Activated gamma-delta T cell treated with anti-CD3 and anti-CD28 coated beads, Interleukin-2, amount 50 U/mL, for 16 hours (primary cell): Measurements from ENCODE around the gene BAD.

Source experiments
- DNase-seq: peaks from one replicate; pipeline ENCODE4 v3.0.0-alpha.2; 2020; ENCODE audit warnings: low read depth

Gene BAD

DNA sequence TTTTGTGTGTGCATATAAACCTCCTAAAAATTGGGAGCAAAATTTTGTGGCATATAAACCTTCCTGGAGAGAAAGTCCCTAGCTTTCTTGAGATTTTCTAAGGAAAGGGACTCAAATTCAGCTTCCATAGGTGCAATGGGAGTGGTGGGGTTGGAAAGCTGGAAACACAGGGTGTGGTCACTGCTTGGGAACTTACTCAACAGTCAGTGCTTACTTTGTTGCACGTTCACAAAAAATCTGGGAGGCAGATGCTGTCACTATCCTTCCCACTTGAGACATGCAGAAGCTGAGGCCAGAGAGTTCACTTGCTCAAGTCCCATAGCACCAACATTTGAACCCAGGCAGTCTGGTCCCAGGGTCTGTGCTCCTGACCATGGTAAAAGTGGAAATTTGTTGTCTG lies 11.8 kb upstream of the BAD start:
- DNase-seq, result no peak

DNA sequence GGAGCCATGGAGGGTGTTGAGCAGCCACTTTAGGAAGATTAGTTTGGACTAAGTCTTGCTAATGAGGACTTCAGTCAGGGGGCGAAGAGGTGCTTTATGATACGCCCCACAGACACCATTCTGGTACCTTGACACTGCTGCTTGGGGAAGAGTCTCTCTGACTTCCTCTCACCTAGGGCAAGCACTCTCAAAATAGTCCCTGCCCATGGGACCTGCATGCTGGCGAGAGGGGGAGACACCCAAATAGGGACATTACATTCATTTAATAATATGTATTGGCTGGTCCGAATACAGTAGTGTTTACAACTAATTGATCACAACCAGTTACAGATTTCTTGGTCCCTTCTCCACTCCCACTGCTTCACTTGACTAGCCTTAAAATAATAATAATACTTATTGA lies 11.3 kb upstream of the BAD start:
- no peak for DNase-seq

DNA sequence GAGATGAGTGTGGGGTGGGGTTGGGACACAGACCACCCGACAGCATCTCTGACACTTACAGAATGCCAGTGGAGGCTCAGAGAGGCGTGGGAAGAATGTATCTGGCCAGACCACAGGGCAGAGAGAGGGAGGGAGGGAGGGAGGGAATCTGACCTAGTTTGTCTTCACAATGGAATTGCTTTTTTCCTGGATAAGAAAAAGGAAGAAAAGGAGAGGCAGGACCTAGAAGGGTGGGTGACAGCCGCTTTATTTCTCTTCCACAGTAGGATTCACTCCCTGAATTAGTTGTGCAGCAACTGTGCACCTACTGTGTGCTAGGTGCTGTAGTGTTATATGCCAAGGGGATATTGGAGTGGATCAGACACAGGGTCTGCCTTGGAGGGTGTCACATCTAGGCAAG lies 10.3 kb upstream of the BAD start:
- DNase-seq, result no peak

DNA sequence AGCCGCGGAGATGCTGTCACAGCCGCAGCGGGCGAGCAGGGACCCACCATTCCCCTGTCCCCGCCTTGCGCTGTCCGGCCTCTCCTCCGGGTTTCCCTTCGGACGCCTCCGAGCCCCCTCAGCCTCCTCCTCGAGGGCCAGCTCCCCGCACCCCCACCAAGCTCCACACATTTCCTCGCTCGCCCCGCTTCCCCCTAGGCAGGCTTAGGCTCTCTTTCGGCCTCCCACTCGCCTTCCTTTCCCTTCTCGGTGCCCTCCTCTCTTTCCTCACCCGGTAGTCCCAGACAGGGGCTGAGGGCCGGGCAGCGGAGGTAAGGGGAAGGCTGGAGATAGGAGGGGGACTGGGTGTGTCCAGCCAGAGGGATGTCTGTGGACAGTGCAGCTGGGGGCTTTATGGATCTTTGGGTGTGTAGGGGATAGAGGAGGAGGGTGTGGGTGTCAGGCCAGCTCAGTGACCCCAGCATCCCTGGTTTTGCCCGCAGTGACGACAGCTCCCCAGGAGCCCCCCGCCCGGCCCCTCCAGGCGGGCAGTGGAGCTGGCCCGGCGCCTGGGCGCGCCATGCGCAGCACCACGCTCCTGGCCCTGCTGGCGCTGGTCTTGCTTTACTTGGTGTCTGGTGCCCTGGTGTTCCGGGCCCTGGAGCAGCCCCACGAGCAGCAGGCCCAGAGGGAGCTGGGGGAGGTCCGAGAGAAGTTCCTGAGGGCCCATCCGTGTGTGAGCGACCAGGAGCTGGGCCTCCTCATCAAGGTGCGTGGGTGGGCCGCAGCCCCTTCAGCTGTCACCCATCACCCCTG lies 8.2 kb upstream of the BAD start:
- DNase-seq, result no peak

DNA sequence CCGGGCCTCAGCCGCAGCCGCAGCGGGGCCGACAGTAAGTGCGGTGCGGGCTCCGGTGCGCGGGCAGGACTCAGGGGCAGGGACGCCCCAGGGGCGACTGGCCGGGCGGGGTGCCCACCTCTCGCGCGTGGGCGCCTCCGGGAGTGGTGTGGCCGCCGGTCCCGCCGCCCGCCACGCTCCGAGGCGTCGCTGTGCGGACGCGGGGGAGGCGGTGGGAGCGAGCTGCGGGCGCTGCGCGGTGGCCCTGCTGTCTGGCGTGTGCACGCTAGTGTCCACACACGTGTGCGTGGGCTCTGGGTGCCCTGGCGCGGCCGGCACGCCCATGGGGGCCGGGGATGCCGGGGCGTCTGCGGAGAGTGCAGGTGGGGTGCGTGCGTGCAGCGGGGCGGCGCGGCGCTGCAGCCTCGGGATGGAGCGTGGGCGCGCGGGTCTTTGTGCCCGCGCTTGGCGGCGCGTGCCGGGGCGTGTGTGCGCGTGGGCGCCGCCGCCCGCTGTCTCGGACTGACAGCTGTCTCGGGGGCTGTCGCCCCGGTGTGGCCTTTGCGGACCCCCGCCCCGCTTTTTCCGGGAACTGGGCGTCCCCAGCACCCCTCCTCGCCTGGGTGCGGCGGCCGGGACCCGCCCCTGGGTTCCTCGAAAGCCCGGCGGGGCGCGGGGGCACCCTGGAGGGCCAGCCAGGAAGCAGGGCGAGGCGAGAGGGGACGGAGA lies 7.4 kb upstream of the BAD start:
- no peak for DNase-seq

DNA sequence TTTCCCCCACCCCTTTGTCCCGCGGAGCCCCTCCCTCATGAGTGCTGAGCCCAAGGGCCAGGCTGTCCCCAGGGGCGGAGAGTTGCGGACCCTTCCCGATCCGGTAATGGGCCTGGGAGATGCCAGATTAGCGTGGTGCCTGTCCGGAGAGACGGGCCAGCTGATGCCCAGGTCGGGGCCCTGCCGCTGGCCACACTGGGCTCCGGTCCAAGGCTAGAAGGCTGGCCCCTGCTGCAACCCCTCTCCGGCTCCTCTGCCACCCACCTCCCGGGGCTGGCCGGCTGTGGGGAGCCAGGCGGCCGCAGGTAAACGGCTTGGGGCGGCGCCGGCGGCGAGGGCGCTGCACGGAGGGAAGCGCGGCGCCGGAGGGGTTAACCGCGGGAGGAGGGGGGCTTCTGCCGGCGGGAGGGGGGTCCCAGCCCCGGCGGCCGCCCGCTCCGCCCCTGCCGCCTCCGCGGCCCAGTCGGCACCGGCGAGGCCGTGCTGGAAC lies 6.8 kb upstream of the BAD start, which contains the start of gene KCNK4:
Gene KCNK4 (plus strand): TSS at position 41 of the 490 bp plus-strand sequence. CDS start 1,717 bp downstream, outside the sequence.
- DNase-seq, result no peak

DNA sequence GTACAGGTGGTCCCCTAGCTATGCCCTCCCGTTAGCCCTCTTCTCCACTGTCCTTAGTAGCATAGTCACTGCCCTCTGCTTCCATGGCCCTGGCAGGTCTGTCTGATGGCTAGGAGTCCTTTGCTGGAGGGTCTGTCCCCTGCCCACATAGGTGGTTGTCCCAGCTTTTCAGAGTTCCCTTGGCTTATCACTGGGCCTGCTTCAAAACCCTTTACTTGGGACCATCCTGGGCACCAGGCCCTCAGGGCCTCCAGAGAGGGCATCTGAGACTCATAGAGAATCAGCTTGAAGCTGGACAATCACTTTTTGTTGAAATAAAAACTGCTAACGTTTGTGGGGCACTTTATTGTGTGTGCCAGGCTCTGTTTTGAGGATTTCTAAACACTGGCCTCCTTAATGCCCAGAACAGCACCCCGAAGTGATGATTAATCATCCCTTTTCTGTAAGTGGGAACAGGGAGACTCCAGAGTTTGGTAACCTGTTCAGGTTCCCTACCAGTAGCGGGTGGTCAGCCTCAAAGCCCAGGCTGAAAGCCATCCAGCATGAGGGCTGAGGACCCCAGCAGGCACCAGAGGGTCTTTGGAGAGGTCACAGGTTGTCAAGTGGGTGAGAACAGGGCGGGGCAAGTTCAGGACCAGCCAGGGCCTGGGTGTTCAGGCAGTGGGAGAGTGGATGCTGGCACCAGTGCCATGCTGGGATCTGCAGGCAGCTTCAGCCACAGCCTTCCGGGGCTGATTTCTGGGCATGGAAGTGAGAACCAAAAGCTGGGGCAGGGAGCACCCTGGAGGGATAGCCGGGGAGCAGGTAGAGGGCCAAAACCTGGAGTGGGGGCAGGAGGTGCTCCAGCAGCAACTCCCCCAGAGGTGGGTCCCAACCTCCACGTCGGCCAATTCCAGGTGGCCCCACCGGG lies 6.1 kb upstream of the BAD start:
- DNase-seq, result no peak

DNA sequence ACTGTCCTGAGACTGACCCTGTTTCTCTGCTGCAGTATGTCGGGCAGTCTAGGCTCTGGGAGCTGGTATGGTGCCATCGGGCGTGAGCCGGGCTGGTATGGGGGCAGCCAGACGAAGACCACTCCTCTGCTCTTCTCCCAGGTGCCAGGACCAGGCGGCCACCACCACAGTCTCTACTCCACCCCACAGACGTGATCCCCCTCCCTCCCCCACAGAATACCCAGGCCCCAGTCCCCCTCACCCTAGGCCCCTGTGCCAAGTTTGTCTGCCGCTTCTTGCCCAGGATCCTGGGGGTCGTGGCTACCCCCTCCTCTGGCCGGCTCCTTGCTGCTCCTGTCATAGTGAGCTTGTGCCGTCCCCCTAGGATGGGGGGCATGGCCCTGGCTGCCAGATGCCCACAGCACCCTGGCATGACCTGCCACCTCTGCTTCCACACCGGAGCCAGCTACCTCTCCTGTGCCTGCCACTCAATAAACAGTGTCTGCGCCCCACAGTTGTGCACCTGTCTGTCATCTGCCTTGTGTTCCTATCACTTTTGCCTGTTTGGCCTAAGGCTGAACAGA lies 4.6 kb upstream of the BAD start:
- DNase-seq, result no peak

DNA sequence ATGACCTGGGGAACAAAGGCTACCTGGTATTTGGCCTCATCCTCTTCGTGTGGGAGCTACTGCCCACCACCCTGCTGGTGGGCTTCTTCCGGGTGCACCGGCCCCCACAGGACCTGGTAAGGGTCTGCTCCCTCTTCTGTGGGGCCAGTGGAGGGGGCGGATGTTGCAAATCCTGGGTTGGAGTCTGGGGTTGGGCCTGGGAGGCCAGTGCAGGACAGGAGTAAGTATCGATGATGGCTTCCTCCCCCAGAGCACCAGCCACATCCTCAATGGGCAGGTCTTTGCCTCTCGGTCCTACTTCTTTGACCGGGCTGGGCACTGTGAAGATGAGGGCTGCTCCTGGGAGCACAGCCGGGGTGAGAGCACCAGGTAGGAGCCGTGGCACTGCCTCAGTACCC lies 3.9 kb upstream of the BAD start:
- no peak for DNase-seq

DNA sequence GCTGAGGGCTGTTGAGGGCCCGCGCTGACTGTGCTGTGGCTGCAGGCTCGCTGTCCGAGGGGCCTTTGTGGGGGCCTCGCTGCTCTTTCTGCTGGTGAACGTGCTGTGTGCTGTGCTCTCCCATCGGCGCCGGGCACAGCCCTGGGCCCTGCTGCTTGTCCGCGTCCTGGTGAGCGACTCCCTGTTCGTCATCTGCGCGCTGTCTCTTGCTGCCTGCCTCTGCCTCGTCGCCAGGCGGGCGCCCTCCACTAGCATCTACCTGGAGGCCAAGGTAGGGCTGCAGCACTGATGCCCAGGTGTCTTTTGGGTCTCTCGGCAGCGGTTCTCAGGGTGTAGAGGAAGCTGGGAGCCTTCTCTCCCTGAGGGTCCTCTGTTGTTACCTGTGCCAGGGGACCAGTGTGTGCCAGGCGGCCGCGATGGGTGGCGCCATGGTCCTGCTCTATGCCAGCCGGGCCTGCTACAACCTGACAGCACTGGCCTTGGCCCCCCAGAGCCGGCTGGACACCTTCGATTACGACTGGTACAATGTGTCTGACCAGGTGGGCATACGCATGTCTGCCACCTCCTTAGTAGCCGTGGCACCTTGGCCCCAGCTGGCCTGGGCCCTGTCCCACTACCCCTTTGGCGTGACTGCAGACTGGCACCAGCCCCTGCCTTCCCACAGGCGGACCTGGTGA lies 3.3 kb upstream of the BAD start:
- no peak for DNase-seq

DNA sequence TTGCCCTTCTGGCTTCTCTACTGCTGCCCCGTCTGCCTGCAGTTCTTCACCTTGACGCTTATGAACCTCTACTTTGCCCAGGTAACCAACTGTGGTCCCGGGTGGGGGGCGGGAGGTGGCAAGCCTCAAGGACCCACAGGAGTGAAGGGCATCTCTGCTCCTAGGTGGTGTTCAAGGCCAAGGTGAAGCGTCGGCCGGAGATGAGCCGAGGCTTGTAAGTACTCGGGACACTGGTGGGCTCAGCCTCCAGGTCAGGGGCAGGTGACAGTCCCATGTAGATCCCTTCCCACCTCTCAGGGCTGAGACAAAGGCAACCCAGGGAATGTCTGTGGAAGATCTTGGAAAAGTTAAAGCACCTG lies 2.3 kb upstream of the BAD start:
- no peak for DNase-seq

DNA sequence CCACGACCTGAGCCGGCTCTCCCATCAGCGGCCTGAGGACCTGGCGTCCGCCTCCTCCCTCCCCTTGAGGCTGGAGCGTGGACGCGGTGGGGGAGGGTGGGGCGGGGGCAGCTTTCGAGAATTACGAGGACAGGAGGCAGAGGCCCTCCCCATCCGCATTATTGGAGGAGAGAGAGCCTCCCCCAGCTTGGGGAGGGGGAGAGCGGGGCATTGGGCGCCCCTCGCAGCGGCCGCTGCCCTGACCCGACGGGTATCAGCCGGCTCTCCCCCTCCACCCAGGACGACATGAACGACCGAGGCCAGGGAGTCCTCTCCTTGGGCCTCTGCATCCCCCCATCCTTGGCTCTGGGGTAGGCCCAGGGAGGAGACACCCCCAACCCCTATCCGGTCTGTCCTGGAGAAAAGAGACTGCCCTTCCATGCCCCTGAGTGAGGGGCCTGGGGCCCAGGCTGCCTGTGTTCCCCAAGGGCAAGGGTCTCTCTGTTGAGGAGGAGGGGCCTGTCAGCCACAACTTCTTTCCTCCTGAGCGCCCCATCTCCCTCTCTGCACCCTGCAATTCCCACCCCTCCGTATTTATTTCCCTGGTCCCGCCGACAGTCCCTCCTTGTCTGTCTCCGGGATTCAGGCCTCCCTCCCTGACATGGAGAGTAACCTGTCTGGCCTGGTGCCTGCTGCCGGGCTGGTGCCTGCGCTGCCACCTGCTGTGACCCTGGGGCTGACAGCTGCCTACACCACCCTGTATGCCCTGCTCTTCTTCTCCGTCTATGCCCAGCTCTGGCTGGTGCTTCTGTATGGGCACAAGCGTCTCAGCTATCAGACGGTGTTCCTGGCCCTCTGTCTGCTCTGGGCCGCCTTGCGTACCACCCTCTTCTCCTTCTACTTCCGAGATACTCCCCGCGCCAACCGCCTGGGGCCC lies 1.7 kb upstream of the BAD start:
- DNase-seq, result no peak

DNA sequence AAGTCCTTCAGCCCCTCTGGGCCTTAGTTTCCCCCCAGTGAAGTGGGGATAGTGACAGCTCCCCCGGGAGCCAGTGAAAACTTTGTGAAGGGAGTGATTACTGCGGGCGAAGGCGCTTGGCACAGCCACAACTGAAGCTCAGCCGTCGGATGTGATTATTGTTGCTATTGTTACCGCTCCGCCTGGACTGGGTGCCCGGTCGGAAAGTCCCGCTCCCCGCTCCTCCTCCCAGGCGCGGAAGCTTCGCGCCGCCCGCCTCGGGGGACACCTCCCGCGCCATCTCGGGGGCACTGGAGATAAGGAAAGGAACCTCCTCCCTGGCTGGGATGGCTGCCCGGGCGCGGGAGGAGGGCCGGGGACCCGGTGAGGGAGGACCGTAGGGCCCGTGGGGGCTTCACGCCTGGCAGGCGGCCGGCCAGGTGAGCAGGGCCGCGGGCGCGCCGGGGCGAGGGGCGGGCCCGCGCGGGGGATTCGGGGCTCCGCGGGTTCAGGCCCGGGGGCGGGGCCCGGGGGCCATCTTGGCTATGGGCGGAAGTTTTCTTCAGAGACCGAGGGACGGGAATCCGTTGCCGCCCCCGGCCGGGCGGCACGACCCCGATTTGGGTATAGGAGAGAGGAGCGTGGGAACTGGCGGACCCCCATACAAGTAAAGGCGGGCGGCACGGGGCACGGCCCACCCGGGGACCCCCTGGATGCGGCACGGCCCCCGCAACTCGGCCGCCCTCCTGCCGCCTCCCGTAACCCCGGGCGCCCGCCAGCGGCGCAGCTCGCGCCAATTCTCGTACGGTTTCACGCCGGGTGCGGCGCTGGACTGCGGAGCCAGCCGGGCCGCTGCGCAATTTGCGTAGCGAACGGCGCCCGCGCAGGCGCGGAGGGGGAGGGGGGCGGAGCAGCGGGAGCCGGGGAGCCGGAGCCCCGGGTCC lies 758 bp upstream of the BAD start, which contains the start of gene GPR137:
Gene GPR137 (plus strand): TSS at position 887 of the 923 bp plus-strand sequence. CDS start 677 bp downstream, outside the sequence.
- DNase-seq, result peak; percentile 89

DNA sequence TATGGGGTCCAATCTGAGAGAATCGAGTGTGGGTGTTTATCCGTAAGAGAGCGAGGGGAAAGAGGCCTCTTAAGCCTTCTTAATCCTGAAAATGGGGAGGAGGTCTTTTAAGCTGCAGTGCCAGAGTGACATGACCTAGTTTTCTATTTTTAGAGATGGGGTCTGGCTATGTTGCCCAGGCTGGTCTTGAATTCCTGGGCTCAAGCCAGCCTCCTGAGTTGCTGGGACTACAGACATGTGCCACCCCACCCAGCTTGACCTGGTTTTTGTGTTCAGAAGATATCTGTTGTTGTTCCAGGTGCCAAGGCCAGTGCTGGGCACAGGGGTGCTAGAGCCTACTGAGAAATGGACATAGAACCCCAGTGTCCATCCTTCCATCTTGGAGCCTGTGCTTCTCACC lies 1.4 kb downstream of the BAD start:
- no peak for DNase-seq

DNA sequence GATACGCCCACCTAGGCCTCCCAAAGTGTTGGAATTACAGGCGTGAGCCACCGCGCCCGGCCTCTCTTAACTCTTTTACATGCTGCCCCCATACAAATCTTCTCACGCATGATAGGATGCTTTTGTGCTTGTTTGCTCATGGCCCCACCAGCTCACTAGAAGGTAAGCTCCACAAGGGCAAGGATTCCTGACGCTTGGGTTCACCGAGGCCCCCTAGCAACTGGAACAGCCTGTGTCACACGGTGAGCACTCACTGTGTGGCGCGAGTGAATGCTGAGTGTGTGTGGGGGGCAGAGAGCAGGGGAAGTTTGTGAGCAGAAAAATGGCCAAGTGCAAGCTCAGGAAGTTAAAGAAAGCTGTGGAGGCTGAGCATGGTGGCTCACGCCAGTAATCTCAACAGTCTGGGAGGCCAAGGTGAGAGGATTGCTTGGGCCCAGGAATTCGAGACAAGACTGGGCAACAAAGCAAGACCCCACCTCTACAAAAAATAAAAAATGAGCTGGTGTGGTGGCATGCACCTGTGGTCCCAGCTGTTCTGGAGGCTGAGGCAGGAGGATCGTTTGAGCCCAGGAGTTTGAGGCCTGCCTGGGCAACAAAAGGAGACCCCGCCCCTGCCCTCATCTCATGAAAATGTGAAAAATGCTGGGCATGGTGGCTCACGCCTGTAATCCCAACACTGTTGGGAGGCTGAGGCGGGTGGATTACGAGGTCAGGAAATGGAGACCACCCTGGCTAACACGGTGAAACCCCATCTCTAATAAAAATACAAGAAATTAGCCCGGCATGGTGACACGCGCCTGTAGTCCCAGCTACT lies 2.3 kb downstream of the BAD start:
- no peak for DNase-seq

DNA sequence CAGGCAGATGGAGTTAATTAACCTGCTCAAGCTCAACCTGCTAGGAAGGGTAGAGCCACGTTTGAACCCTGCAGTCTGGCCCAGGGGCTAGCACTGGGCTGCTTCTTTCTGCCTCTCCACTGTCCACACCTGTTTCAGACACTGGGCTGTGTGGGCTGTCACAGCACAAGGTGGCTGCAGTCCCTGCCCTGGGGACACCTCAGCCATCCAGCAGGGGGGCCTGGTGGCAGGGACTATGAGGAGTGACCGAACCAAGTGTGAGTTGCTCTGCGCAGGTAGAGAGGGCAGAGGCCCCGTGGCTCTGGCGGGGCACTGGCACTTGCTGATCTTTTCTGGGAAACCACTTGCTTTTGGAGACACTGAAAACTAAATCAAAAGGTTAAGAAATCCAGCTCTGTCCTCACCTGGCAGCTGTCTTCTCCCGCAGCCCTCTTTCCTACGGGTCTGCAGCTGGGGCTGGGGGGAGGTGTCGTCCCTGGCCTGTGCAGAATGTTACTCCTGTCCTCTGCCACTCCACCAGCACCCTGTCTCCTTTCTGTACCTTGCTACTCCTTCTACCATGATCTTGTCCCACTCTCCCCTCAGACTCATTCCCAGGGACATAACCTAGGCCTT lies 5.8 kb downstream of the BAD start:
- no peak for DNase-seq

DNA sequence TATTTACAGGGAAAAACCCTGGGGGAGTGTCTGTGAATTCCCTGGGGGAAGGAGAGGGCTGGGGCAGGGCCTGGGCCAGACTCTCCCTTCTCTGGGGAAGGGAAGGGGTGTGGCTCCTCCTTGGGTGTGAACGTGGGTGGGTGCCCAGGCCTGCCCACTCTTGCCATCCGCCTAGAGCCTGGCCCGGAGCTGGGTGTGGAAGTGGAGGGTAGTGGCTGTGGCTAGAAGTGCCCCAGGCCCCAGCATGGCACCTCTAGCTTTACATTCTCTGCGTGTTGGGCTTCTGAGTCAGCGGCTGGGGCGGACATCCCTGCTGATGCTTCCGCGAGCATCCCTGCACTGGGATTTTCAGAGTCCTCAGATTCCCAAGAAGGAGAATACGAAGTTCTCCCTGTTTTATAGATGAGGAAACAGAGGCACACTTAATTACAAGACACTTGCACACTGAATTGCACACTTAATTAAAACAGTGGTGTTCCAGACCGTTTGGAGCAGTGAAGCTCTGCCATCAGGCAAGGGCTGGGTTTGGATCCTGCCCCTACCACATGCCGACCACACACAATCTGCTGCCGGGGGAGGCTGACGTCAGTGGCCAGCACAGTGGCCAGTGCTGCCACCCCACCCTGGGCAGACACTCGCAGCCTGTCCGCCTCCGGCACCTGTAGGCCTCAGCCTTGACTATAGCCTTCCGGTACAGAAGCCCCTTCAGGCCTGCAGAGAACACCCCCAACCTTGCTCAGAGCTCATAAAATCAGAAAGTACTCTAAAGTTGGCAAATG lies 7.6 kb downstream of the BAD start:
- DNase-seq, result no peak
